Endothelial cell of umbilical vein (primary cell): ENCODE measurements around the gene FHOD3. TPM values are rescaled to one million over a fixed set of nuclear protein-coding genes. Genes with fewer than 3 reads are reported as not detected.

ENCODE experiments used
- BruUV-seq: library from RNA; stranded (reverse); fragments of 400-500 nt; replicated peaks from 2 replicates; lab custom pipeline; 2021; lab: Mats Ljungman, UMichigan
- CTCF ChIA-PET: fragments of 300-600, 350-600 bp; sonication (Branson Sonifier 250); formaldehyde crosslinking; loops from one replicate; lab custom pipeline; 2021; ENCODE audit warnings: antibody characterized with exemption, inconsistent platforms; lab: Charles Lee
- POLR2A ChIA-PET: fragments of 300-600, 350-600 bp; sonication (Branson Sonifier 250); formaldehyde crosslinking; loops from one replicate; lab custom pipeline; 2021; ENCODE audit warnings: antibody characterized with exemption, inconsistent platforms; lab: Charles Lee
- DNase-seq: peaks from one replicate; pipeline ENCODE4 v3.0.0-alpha.2; 2011; ENCODE audit warnings: low read depth, low spot score
- FAIRE-seq: peaks from 2 replicates; lab custom pipeline; 2011; peaks lifted over from hg19 to GRCh38; lab: Jason Lieb, UNC
- H2AFZ ChIP-seq: 2 replicates; pipeline ENCODE4 v1.6.0; 2012; ENCODE audit warnings: low read depth, low read length, control low read depth, inconsistent platforms
- H3K27ac ChIP-seq: 2 replicates; pipeline ENCODE4 v1.5.1; 2011; ENCODE audit warnings: low read depth, mild to moderate bottlenecking, control low read depth, low read length, moderate library complexity; ENCODE audit not compliant: insufficient read depth
- H3K27me3 ChIP-seq, 2 experiments: 2 replicates each; pipeline versions ENCODE4 v1.6.0 to v1.6.1; 2011; ENCODE audit warnings: low read length in 2 of 2, mixed read lengths in 1 of 2; ENCODE audit not compliant: control insufficient read depth in 2 of 2, insufficient read depth in 2 of 2
- H3K36me3 ChIP-seq, 2 experiments: 2 replicates in 1 of 2; 3 replicates in 1 of 2; pipeline ENCODE4 v1.5.1; 2011; ENCODE audit warnings: low read length in 2 of 2, mild to moderate bottlenecking in 1 of 2, moderate library complexity in 1 of 2; ENCODE audit not compliant: control insufficient read depth in 2 of 2, insufficient read depth in 2 of 2; ENCODE audit errors: extremely low read depth in 1 of 2
- H3K4me1 ChIP-seq: 3 replicates; pipeline ENCODE4 v1.5.1; 2011; ENCODE audit warnings: mild to moderate bottlenecking, low read length; ENCODE audit not compliant: control insufficient read depth, insufficient read depth; ENCODE audit errors: extremely low read depth
- H3K4me2 ChIP-seq: 2 replicates; pipeline ENCODE4 v1.6.1; 2011; ENCODE audit warnings: low read length, control low read depth, mixed read lengths; ENCODE audit not compliant: insufficient read depth
- H3K4me3 ChIP-seq, 3 experiments: fragments of 200-600 bp in 1 of 3; sonication (generic), shearing (Covaris generic) in 1 of 3; replicated peaks in 1 of 3; 2 replicates each; pipeline ENCODE4 v1.5.1; 2011 to 2016; ENCODE audit warnings: control low read depth in 3 of 3, low read length in 3 of 3, mild to moderate bottlenecking in 2 of 3, inconsistent platforms in 1 of 3, low read depth in 1 of 3, moderate library complexity in 1 of 3; ENCODE audit not compliant: insufficient read depth in 1 of 3
- H3K79me2 ChIP-seq: 2 replicates; pipeline ENCODE4 v1.6.0; 2012; ENCODE audit warnings: low read length, inconsistent platforms; ENCODE audit not compliant: control insufficient read depth, insufficient read depth
- H3K9ac ChIP-seq: replicated peaks from 2 replicates; pipeline ENCODE3; 2011; ENCODE audit warnings: low read length, control low read depth; ENCODE audit not compliant: insufficient read depth; ENCODE audit errors: extremely low read depth
- H3K9me1 ChIP-seq: replicated peaks from 3 replicates; pipeline ENCODE4 v1.6.0; 2011; ENCODE audit warnings: mild to moderate bottlenecking, low read length; ENCODE audit not compliant: control insufficient read depth, insufficient read depth; ENCODE audit errors: extremely low read depth
- H3K9me3 ChIP-seq: replicated peaks from 2 replicates; pipeline ENCODE4 v1.5.1; 2012; ENCODE audit warnings: low read length, inconsistent platforms; ENCODE audit not compliant: control insufficient read depth, insufficient read depth
- H4K20me1 ChIP-seq: replicated peaks from 2 replicates; pipeline ENCODE3; 2011; ENCODE audit warnings: mild to moderate bottlenecking, low read length; ENCODE audit not compliant: control insufficient read depth, insufficient read depth; ENCODE audit errors: extremely low read depth
- EZH2 ChIP-seq: IDR thresholded peaks from 2 replicates; pipeline ENCODE4 v1.6.1; 2012; ENCODE audit warnings: borderline replicate concordance, low read depth, mild to moderate bottlenecking, moderate library complexity, low read length, inconsistent platforms; ENCODE audit not compliant: severe bottlenecking
- FOS ChIP-seq: IDR thresholded peaks from 2 replicates; pipeline ENCODE4 v1.6.1; 2011; ENCODE audit warnings: mild to moderate bottlenecking, low read length, moderate library complexity, borderline replicate concordance; ENCODE audit not compliant: insufficient read depth
- GATA2 ChIP-seq: IDR thresholded peaks from 2 replicates; pipeline ENCODE4 v1.7.0; 2011; ENCODE audit warnings: low read depth, mild to moderate bottlenecking, moderate library complexity, mixed read lengths, low read length; ENCODE audit not compliant: insufficient read length, insufficient read depth
- MYC ChIP-seq: IDR thresholded peaks from one replicate; pipeline ENCODE4 v1.6.1; 2011; ENCODE audit warnings: mild to moderate bottlenecking, low read depth, low read length
- POLR2A ChIP-seq: IDR thresholded peaks from 2 replicates; pipeline ENCODE4 v1.6.1; 2012; ENCODE audit warnings: low read depth, mild to moderate bottlenecking, control low read depth, low read length
- POLR2AphosphoS5 ChIP-seq: IDR thresholded peaks from 2 replicates; pipeline ENCODE4 v1.6.1; 2012; ENCODE audit warnings: low read depth, mild to moderate bottlenecking, control low read depth, low read length, moderate library complexity; ENCODE audit not compliant: insufficient read depth
- dilution Hi-C: fragments of 300-500 bp; cut with MboI; formaldehyde crosslinking; loops from one replicate; pipeline ENCODE4 v1.15.0; 2019; ENCODE audit warnings: low sequenced_read_pairs; ENCODE audit not compliant: extremely low pct_ligation_motif_present
- intact Hi-C: fragments of 100-400 bp; cut with micrococcal nuclease; formaldehyde crosslinking; loops from one replicate; pipeline ENCODE4 v1.10.0; 2022
- polyA plus RNA-seq, 4 experiments: library from polyadenylated mRNA; depleted of rRNA in 3 of 4; stranded (reverse) in 3 of 4; unstranded in 1 of 4; fragments of >200 nt; gene quantifications; 2 replicates each; pipeline versions ENCODE4 v1.2.1 to v1.2.3, GENCODE V29; 2011 to 2012; ENCODE audit warnings: missing spikeins in 1 of 4
- total RNA-seq: library from RNA; stranded (reverse); gene quantifications from 2 replicates; pipeline ENCODE4 v1.2.3, GENCODE V29; 2021
- TF ChIP-seq, protein P1 (sequence below), 2 donors: IDR thresholded peaks; 1 replicate in 1 of 2; 2 replicates in 1 of 2; pipeline ENCODE4 v1.5.1; 2011; ENCODE audit warnings: low read length in 2 of 2, mild to moderate bottlenecking in 2 of 2, moderate library complexity in 2 of 2, control low read depth in 1 of 2, inconsistent platforms in 1 of 2, low read depth in 1 of 2; ENCODE audit not compliant: insufficient read depth in 1 of 2; ENCODE audit errors: extremely low read depth in 1 of 2
- TF ChIP-seq, protein P2 (sequence below): IDR thresholded peaks from 2 replicates; pipeline ENCODE4 v1.6.1; 2011; ENCODE audit not compliant: insufficient read depth, insufficient read length

The FHOD3 gene
- total and polyA plus RNA-seq, 2 donors (not counting 3 experiments of a cell fraction or from before 2014, with no cell fraction given) = 0.06 to 1.5 TPM

DNA sequence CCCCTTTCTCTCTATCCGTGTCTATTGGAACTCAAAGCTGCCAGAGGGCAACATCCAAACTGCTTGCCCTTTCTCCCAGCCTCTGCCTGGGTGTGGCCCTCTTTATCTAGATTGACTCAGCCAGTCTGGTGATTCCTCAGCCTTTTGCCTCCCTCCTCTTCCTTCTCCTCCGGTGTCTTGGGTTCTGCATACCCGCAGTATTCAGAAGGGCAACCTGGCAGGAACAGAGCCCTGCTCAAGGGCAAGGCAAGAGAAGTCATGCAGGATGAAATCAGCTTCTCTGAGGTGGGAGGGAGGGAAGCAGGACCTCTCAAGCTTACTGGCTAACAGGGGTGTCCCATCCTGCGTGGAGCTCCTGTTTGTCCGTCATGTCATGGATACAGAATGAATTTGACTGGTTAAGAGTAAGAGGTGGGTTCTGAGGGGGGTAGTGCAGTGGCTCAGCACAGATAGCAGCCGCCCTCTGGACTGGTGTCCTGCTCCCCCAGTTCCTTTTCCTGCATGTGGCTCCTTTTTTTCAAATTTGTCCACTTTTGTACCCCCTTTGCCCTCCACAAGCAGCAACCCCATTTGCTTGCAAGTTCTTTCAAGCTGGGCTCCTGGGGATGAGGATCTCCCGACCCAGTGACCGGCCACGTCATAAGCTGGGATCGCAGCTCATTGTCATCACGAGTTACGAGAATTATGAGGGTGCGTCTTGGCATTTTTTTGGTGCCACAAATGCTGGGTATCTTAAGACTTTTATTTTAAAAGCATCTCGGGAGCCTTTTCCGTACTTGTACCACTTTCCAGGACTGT, 154.1 kb downstream of the FHOD3 start:
- ChIA-PET POLR2A (no interaction called here), CTCF (no interaction called here)
- no peaks in the 10 kb centered on the region for H4K20me1 ChIP-seq
- H3K79me2 ChIP-seq = no peaks in the 10 kb centered on the region
- H2AFZ ChIP-seq = no peak overlapping the region
- TF ChIP-seq, protein P1, sequence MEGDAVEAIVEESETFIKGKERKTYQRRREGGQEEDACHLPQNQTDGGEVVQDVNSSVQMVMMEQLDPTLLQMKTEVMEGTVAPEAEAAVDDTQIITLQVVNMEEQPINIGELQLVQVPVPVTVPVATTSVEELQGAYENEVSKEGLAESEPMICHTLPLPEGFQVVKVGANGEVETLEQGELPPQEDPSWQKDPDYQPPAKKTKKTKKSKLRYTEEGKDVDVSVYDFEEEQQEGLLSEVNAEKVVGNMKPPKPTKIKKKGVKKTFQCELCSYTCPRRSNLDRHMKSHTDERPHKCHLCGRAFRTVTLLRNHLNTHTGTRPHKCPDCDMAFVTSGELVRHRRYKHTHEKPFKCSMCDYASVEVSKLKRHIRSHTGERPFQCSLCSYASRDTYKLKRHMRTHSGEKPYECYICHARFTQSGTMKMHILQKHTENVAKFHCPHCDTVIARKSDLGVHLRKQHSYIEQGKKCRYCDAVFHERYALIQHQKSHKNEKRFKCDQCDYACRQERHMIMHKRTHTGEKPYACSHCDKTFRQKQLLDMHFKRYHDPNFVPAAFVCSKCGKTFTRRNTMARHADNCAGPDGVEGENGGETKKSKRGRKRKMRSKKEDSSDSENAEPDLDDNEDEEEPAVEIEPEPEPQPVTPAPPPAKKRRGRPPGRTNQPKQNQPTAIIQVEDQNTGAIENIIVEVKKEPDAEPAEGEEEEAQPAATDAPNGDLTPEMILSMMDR (IDR thresholded peaks at IDR 0.05; ENCODE audit: extremely low read depth in 1 of 2, insufficient read depth in 1 of 2, low read depth in 1 of 2, low read length in 2 of 2) = no peak
- TF ChIP-seq EZH2 = no peak
- no peak for TF ChIP-seq POLR2A
- TF ChIP-seq, protein P2, sequence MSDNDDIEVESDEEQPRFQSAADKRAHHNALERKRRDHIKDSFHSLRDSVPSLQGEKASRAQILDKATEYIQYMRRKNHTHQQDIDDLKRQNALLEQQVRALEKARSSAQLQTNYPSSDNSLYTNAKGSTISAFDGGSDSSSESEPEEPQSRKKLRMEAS = no peak
- H3K9ac ChIP-seq = no peak overlapping the region
- dilution Hi-C loops = no loop called here
- intact Hi-C loops = no loop called here
- no peaks in the 10 kb centered on the region for H3K9me3 ChIP-seq
- no peaks in the 10 kb centered on the region for H3K27me3 ChIP-seq
- no peaks in the 10 kb centered on the region for H3K36me3 ChIP-seq
- no peaks in the 10 kb centered on the region for H3K4me1 ChIP-seq
- no peaks in the 10 kb centered on the region for H3K9me1 ChIP-seq
- FAIRE-seq (no peak), DNase-seq (no peak)
- no peak overlapping the region for H3K4me3 ChIP-seq
- BruUV-seq = no TSS peak
- no peak overlapping the region for H3K4me2 ChIP-seq
- H3K27ac ChIP-seq = no peak overlapping the region

DNA sequence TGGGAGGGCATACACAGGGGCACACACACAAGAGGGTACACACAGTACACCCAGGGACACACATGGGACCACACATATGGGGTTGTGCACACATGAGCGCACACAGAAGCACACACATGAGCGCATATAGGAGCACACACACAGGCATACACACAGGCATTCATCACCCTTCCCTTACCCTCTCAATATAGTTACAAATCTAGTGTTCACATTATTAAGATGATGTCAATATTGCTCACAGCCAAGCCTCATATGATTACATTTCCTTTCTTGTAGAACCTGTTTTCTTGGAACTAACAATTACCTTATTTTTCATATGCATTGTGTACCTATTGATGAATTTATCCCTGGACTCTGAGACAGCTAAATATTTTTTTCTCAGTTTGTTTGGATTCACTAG, 156.7 kb downstream of the FHOD3 start:
- TF ChIP-seq GATA2 (no peak), MYC (no peak), EZH2 (no peak), FOS (no peak), POLR2AphosphoS5 (no peak)
- TF ChIP-seq, protein P2 = no peak
- TF ChIP-seq, protein P1 (IDR thresholded peaks at IDR 0.05; ENCODE audit: extremely low read depth in 1 of 2, insufficient read depth in 1 of 2, low read depth in 1 of 2, low read length in 2 of 2) = no peak
- POLR2A ChIA-PET = no interaction called here
- intact Hi-C loops = no loop called here
- H2AFZ ChIP-seq = no peak overlapping the region
- H3K4me3 ChIP-seq = no peak overlapping the region
- no peak overlapping the region for H3K4me2 ChIP-seq
- no peak overlapping the region for H3K9ac ChIP-seq
- no peaks in the 10 kb centered on the region for H4K20me1 ChIP-seq
- no peaks in the 10 kb centered on the region for H3K9me1 ChIP-seq
- BruUV-seq = no TSS peak
- H3K79me2 ChIP-seq = no peaks in the 10 kb centered on the region
- H3K27me3 ChIP-seq = no peaks in the 10 kb centered on the region
- dilution Hi-C loops = no loop called here
- CTCF ChIA-PET = no interaction called here
- no peaks in the 10 kb centered on the region for H3K9me3 ChIP-seq
- H3K27ac ChIP-seq = no peak overlapping the region
- FAIRE-seq (no peak), DNase-seq (no peak)
- no peaks in the 10 kb centered on the region for H3K36me3 ChIP-seq
- no peaks in the 10 kb centered on the region for H3K4me1 ChIP-seq
